B cell (primary cell): ENCODE data around the gene RFTN2.

Experiments used
- CTCF ChIP-seq: fragments of 200-600 bp; IDR thresholded peaks from one replicate; pipeline ENCODE4 v1.8.0; 2022; ENCODE audit warnings: antibody characterized with exemption, mild to moderate bottlenecking
- EZH2 ChIP-seq: IDR thresholded peaks from 2 replicates; pipeline ENCODE4 v1.6.1; 2012; ENCODE audit warnings: borderline replicate concordance, low read depth, mild to moderate bottlenecking, moderate library complexity, low read length; ENCODE audit not compliant: insufficient read depth, poor library complexity, severe bottlenecking

DNA sequence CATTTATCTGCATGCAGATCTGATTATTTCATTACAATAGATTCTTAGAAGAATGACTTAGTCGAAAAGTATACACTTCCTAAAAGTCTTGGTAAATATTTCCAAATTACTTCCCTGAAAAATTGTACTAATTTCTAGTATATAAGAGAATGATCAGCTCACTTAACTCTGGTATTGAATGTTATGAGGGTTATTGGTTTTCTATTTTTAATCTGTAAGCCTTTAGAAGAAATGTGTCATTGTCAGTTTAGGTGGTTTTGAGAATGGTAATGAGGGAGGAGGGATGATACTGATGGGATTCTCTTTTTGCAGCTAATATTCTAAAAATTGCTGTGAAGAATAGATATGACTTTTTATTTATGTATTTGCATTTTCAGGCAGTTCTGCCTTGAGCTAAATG, 135.7 kb downstream of the RFTN2 start:
- TF ChIP-seq CTCF (no peak), EZH2 (no peak)
